Stomach (tissue), 4 donors: ENCODE data around the gene PLCH1.
A peak's percentile ranks its signal among the peaks of the same experiment; 100 is the strongest.

Source experiments
- EP300 ChIP-seq: sonication (generic); formaldehyde crosslinking; IDR thresholded peaks from one replicate; pipeline ENCODE4 v1.6.1; 2017; ENCODE audit warnings: antibody characterized with exemption
- POLR2A ChIP-seq, 4 donors: fragments of 450-650 bp; IDR thresholded peaks; one replicate each; pipeline ENCODE4 v1.6.1; 2016; ENCODE audit warnings: antibody characterized with exemption in 4 of 4, control low read depth in 2 of 4, mild to moderate bottlenecking in 1 of 4, moderate library complexity in 1 of 4
- POLR2AphosphoS5 ChIP-seq, 3 donors: sonication (generic); formaldehyde crosslinking; IDR thresholded peaks; one replicate each; pipeline ENCODE4 v1.6.1; 2016; ENCODE audit warnings: antibody characterized with exemption in 3 of 3
- TF ChIP-seq, protein P1 (sequence below), 7 experiments: fragments of 450-650 bp in 4 of 7; fragments of 200-600 bp in 3 of 7; sonication (generic) in 3 of 7; IDR thresholded peaks; one replicate each; pipeline ENCODE4 v1.5.1; 2016 to 2019; ENCODE audit warnings: antibody characterized with exemption in 7 of 7, control low read depth in 2 of 7, mild to moderate bottlenecking in 1 of 7

DNA sequence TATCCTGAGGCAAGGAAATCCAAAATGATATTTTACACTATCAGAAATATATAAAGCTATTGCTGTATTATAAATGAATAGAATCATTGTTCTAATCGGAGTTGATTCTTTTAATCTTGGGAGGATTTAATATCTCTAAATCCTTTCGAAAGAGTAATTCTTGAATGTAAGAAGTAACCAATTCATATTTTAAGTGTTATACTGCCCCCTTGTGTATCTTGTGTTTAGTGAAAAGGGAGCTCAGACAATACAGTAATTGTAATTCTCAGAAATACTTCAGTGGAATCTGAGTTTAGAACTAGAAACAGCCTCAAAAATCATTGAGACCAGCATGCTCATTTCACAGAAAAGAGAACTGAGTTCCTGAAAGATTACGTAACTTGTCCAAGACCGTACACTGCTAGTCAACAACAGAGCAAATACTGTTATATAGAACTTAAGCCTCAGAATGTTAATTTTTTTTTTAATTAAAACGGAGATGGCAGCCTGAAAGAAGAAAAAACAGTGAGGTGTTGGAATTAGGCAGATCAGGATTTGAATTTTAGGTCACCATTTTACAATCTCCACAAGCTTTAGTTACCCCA lies 42.9 kb downstream of the PLCH1 start:
- TF ChIP-seq, protein P1, sequence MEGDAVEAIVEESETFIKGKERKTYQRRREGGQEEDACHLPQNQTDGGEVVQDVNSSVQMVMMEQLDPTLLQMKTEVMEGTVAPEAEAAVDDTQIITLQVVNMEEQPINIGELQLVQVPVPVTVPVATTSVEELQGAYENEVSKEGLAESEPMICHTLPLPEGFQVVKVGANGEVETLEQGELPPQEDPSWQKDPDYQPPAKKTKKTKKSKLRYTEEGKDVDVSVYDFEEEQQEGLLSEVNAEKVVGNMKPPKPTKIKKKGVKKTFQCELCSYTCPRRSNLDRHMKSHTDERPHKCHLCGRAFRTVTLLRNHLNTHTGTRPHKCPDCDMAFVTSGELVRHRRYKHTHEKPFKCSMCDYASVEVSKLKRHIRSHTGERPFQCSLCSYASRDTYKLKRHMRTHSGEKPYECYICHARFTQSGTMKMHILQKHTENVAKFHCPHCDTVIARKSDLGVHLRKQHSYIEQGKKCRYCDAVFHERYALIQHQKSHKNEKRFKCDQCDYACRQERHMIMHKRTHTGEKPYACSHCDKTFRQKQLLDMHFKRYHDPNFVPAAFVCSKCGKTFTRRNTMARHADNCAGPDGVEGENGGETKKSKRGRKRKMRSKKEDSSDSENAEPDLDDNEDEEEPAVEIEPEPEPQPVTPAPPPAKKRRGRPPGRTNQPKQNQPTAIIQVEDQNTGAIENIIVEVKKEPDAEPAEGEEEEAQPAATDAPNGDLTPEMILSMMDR (IDR thresholded peaks at IDR 0.05): peak in 5 of 7 experiments; percentile 41 to 79 (median 64)
- TF ChIP-seq POLR2A (IDR thresholded peaks at IDR 0.05) (no peak), POLR2AphosphoS5 (IDR thresholded peaks at IDR 0.05) (no peak), EP300 (no peak)
